SK-N-SH (cell line): Measurements from ENCODE around the gene SPINT1.

Experiments used
- CHD2 ChIP-seq: fragments of 150-350 bp; IDR thresholded peaks from 2 replicates; pipeline ENCODE4 v1.6.1; 2018; ENCODE audit warnings: low read length; ENCODE audit not compliant: partially characterized antibody
- EP300 ChIP-seq, 2 experiments: IDR thresholded peaks; 2 replicates each; pipeline versions ENCODE4 v1.4.0 to v1.6.1; 2012; ENCODE audit warnings: borderline replicate concordance in 1 of 2, low read depth in 1 of 2, low read length in 1 of 2
- POLR2AphosphoS5 ChIP-seq: IDR thresholded peaks from 2 replicates; pipeline ENCODE4 v1.6.1; 2012; ENCODE audit warnings: low read depth, low read length
- RAD21 ChIP-seq: IDR thresholded peaks from 2 replicates; pipeline ENCODE4 v1.6.1; 2012; ENCODE audit warnings: mild to moderate bottlenecking, low read length
- SMC3 ChIP-seq: IDR thresholded peaks from 2 replicates; pipeline ENCODE4 v1.6.1; 2012; ENCODE audit warnings: low read depth, low read length, improper control_type of control experiment
- TF ChIP-seq, protein P1 (sequence below): IDR thresholded peaks from 2 replicates; pipeline ENCODE4 v1.4.0; 2012; ENCODE audit warnings: low read depth
- TF ChIP-seq, protein P2 (sequence below): IDR thresholded peaks from 2 replicates; pipeline ENCODE4; 2012
- TF ChIP-seq, protein P3 (sequence below): fragments of 200-600 bp; sonication (generic); IDR thresholded peaks from 2 replicates; pipeline ENCODE4 v1.6.1; 2017; ENCODE audit warnings: antibody characterized with exemption, mild to moderate bottlenecking, moderate library complexity

DNA sequence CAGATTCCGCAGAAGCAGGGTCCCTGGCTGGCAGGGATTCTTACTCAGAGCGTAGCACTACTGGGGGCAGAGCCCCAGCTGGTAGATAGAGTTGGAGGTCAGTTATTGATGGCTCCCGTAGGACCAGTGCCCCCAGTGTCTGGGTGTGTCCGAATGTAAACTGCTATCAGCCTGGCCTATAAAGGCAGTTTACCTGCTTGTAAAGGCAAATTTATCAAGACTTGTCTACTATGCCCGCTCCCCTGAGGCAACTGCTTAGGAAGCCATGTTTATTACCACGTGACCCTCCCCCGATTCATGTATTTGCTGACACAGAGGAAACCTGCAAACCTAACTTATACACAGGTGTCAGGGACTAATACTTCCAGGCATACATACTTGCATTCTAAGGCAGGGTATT is 14.7 kb upstream of the SPINT1 start:
- TF ChIP-seq, protein P1, sequence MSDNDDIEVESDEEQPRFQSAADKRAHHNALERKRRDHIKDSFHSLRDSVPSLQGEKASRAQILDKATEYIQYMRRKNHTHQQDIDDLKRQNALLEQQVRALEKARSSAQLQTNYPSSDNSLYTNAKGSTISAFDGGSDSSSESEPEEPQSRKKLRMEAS, result no peak
- TF ChIP-seq, protein P2, sequence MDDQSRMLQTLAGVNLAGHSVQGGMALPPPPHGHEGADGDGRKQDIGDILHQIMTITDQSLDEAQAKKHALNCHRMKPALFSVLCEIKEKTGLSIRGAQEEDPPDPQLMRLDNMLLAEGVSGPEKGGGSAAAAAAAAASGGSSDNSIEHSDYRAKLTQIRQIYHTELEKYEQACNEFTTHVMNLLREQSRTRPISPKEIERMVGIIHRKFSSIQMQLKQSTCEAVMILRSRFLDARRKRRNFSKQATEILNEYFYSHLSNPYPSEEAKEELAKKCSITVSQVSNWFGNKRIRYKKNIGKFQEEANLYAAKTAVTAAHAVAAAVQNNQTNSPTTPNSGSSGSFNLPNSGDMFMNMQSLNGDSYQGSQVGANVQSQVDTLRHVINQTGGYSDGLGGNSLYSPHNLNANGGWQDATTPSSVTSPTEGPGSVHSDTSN, result no peak
- TF ChIP-seq SMC3 (no peak), POLR2AphosphoS5 (no peak), EP300 (IDR thresholded peaks at IDR 0.05; ENCODE audit: borderline replicate concordance in 1 of 2, low read depth in 1 of 2, low read length in 1 of 2) (no peak), RAD21 (no peak), CHD2 (no peak)
- TF ChIP-seq, protein P3, sequence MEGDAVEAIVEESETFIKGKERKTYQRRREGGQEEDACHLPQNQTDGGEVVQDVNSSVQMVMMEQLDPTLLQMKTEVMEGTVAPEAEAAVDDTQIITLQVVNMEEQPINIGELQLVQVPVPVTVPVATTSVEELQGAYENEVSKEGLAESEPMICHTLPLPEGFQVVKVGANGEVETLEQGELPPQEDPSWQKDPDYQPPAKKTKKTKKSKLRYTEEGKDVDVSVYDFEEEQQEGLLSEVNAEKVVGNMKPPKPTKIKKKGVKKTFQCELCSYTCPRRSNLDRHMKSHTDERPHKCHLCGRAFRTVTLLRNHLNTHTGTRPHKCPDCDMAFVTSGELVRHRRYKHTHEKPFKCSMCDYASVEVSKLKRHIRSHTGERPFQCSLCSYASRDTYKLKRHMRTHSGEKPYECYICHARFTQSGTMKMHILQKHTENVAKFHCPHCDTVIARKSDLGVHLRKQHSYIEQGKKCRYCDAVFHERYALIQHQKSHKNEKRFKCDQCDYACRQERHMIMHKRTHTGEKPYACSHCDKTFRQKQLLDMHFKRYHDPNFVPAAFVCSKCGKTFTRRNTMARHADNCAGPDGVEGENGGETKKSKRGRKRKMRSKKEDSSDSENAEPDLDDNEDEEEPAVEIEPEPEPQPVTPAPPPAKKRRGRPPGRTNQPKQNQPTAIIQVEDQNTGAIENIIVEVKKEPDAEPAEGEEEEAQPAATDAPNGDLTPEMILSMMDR, result no peak
